ENCODE data around the gene REN. TPM values are rescaled to one million over a fixed set of nuclear protein-coding genes. Genes with fewer than 3 reads are reported as not detected.
A peak's percentile ranks its signal among the peaks of the same experiment; 100 is the strongest.

Gene REN
- total RNA-seq, 1 experiment from 2014 or later = 0.81 TPM

- Histone ChIP-seq H3K27ac (no peak overlapping the region), H3K4me3 (no peak overlapping the region), H3K4me2 (no peak overlapping the region), H3K36me3 (ENCODE audit: low read depth) (peaks cover 30% of the 10 kb centered on the region), H4K20me1 (ENCODE audit: insufficient read depth) (no peaks in the 10 kb centered on the region), H3K79me2 (ENCODE audit: low read depth) (peaks cover 3% of the 10 kb centered on the region), H3K27me3 (ENCODE audit: insufficient read depth, low read depth) (no peaks in the 10 kb centered on the region), H3K9me2 (ENCODE audit: insufficient read depth) (no peaks in the 10 kb centered on the region), H3K4me1 (replicated peaks; ENCODE audit: insufficient read depth) (peaks cover 29% of the 10 kb centered on the region), H3K9me3 (ENCODE audit: insufficient read depth, low read depth) (no peaks in the 10 kb centered on the region), H3F3A (ENCODE audit: insufficient read depth, low read depth) (peaks cover 45% of the 10 kb centered on the region), H2AFZ (no peak overlapping the region)
- CTCF ChIA-PET = no interaction called here
- no TSS peak for BruUV-seq (replicated peaks)
- TF ChIP-seq CTCF (conservative IDR thresholded peaks at IDR 0.05) = no peak
- no peak for TF ChIP-seq EZH2 (IDR thresholded peaks at IDR 0.05; ENCODE audit: low read depth)
- POLR2A ChIA-PET (ENCODE audit: unreplicated experiment) = no interaction called here
- DNase-seq = no peak
- intact Hi-C loops (cut with micrococcal nuclease; ENCODE audit: unreplicated experiment) = loop anchor here (10.0 kb wide), 1 partner anchor 140 kb away; no protein-coding TSS in a partner anchor
Observed at GRCh38 chr1:204124639-204125038, 41.5 kb downstream of the REN start.

DNA sequence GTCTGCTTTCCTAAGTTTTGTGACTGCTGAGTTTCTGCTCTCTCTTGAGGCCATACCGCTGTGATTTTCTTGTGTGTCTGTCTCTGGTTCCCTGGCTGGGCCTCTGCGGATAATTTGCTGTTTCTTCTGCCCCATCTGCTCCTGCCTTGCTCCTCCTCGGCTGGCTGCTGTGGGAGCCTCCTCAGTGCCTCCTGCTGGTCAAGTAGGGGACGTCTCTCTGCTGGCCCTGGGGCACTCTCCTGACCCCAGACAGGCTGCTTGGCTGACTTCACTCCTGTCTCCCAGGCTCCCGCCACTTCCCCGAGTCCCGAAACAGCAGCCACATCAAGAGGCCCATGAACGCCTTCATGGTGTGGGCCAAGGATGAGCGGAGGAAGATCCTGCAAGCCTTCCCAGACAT, 42.8 kb downstream of the REN start:
- no peak overlapping the region for H3K4me2 ChIP-seq
- H3K79me2 ChIP-seq (ENCODE audit: low read depth) = peaks cover 3% of the 10 kb centered on the region
- DNase-seq = no peak
- no peak overlapping the region for H3K4me3 ChIP-seq
- H3F3A ChIP-seq (ENCODE audit: insufficient read depth, low read depth) = peaks cover 33% of the 10 kb centered on the region
- H3K27ac ChIP-seq = no peak overlapping the region
- H3K27me3 ChIP-seq (ENCODE audit: insufficient read depth, low read depth) = no peaks in the 10 kb centered on the region
- H3K9me2 ChIP-seq (ENCODE audit: insufficient read depth) = no peaks in the 10 kb centered on the region
- H3K4me1 ChIP-seq (replicated peaks; ENCODE audit: insufficient read depth) = peaks cover 17% of the 10 kb centered on the region
- no peaks in the 10 kb centered on the region for H3K9me3 ChIP-seq (ENCODE audit: insufficient read depth, low read depth)
- intact Hi-C loops (cut with micrococcal nuclease; ENCODE audit: unreplicated experiment) = loop anchor here (10.0 kb wide), 1 partner anchor 139 kb away; no protein-coding TSS in a partner anchor
- peaks cover 36% of the 10 kb centered on the region for H3K36me3 ChIP-seq (ENCODE audit: low read depth)
- no peak overlapping the region for H2AFZ ChIP-seq
- TF ChIP-seq CTCF (conservative IDR thresholded peaks at IDR 0.05) (peak; percentile 47; the same call in 1 of the 2 replicates), EZH2 (IDR thresholded peaks at IDR 0.05; ENCODE audit: low read depth) (no peak)
- no peaks in the 10 kb centered on the region for H4K20me1 ChIP-seq (ENCODE audit: insufficient read depth)
- BruUV-seq (replicated peaks) = no TSS peak
- POLR2A ChIA-PET (ENCODE audit: unreplicated experiment) = no interaction called here
- CTCF ChIA-PET = no interaction called here

GRCh38 chr1:204121840-204122555, 44.1 kb downstream of the REN start:
- no peak overlapping the region for H2AFZ ChIP-seq
- H3K27me3 ChIP-seq (ENCODE audit: insufficient read depth, low read depth) = no peaks in the 10 kb centered on the region
- peaks cover 33% of the 10 kb centered on the region for H3K36me3 ChIP-seq (ENCODE audit: low read depth)
- no peaks in the 10 kb centered on the region for H3K9me2 ChIP-seq (ENCODE audit: insufficient read depth)
- no peaks in the 10 kb centered on the region; the same call in none of the 2 replicates for H3K79me2 ChIP-seq (ENCODE audit: low read depth)
- H3K4me2 ChIP-seq = no peak overlapping the region
- no peaks in the 10 kb centered on the region for H3K9me3 ChIP-seq (ENCODE audit: insufficient read depth, low read depth)
- peaks cover 3% of the 10 kb centered on the region for H3K4me1 ChIP-seq (replicated peaks; ENCODE audit: insufficient read depth)
- H3K4me3 ChIP-seq = no peak overlapping the region
- ChIA-PET CTCF (interaction anchor here (0.6 kb wide), 1 partner anchor 272 kb away, joined by 4 read pairs; no protein-coding TSS in a partner anchor), POLR2A (ENCODE audit: unreplicated experiment) (no interaction called here)
- TF ChIP-seq EZH2 (IDR thresholded peaks at IDR 0.05; ENCODE audit: low read depth) = no peak
- TF ChIP-seq CTCF (conservative IDR thresholded peaks at IDR 0.05) = no peak
- H3K27ac ChIP-seq = no peak overlapping the region
- peaks cover 25% of the 10 kb centered on the region for H3F3A ChIP-seq (ENCODE audit: insufficient read depth, low read depth)
- no TSS peak for BruUV-seq (replicated peaks)
- DNase-seq = peak in 1 of 2 experiments; percentile 27
- intact Hi-C loops (cut with micrococcal nuclease; ENCODE audit: unreplicated experiment) = loop anchor here (10.0 kb wide), 1 partner anchor 137 kb away; no protein-coding TSS in a partner anchor
- no peaks in the 10 kb centered on the region for H4K20me1 ChIP-seq (ENCODE audit: insufficient read depth)

Measured in PC-9 (cell line).